ENCODE data around the gene MTR.

MTR gene

GRCh38 chr1:236948996-236949395, 153.9 kb downstream of the MTR start:
- no peak for DNase-seq (ENCODE audit: low read depth in 1 of 2, low spot score in 1 of 2)

- no peak for DNase-seq (ENCODE audit: low read depth in 1 of 2, low spot score in 1 of 2)
Measured at GRCh38 chr1:236950365-236950764, 155.3 kb downstream of the MTR start.

GRCh38 chr1:236951672-236952071, 156.6 kb downstream of the MTR start:
- no peak for DNase-seq (ENCODE audit: low read depth in 1 of 2, low spot score in 1 of 2)

GRCh38 chr1:236952246-236953003, 157.3 kb downstream of the MTR start:
- no peak for DNase-seq (ENCODE audit: low read depth in 1 of 2, low spot score in 1 of 2)

- no peak for DNase-seq (ENCODE audit: low read depth in 1 of 2, low spot score in 1 of 2)
Measured at GRCh38 chr1:236953151-236953700, 158.1 kb downstream of the MTR start.
